GM04504 (cell line): ENCODE measurements around the gene BTBD2.

ENCODE experiments used
- DNase-seq: peaks from one replicate; pipeline ENCODE4 v3.0.0-alpha.2; 2012; ENCODE audit warnings: low read depth

BTBD2 gene

DNA sequence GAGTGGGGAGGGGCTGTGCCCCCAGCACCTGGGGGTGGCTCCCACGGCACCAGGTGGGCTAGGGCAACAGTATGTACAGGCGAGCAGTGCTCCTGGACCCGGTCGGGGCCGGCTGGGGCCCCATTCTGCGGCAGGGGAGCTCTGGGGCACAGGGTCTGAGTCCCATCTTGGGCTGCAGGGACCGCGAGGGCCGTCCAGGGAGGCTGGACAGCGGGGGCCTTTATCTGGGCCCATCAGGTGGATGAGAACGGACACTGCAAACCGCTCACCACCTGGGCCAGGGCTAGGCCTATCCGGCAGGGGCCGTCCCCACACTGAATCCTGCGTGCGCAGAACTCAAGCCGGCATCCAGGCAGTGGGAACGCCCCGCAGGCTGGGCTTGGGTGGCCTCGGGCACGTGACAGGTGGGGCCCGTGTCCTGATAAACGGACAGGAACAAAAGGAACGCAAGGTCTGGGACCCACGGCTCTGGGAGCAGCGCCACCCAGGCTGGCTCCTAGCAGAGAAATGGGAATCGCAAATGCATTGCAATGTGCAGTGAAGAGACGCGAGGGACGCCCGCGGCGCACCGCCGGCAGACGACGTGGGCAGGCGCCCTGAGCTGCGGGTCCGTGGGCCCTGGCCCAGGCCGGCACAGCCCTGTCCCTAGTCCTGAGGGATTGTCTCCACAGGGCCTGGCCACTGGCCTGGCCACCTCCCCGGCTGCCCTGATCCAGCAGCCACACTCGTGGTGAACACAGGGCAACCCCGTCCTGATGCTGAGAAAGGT lies 29.7 kb downstream of the BTBD2 start:
- no peak for DNase-seq

DNA sequence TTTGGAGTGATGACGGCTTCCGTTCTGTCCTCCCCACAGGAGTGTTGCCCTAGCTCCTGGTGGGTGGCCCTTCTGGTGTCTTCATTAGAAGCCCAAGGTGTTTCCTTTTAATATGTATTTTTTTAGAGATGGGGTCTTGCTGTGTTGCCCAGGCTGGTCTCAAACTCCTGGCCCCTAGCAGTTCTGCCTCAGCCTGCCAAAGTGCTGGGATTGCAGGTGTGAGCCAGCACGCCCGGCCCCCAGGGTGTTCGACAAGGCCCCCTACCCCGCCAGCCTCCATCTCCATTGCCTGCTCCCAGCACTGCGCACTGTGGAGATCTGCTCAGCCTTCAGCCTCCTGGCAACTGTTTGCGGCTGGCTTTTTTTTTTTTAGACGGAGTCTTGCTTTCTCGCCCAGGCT lies 31.2 kb downstream of the BTBD2 start:
- no peak for DNase-seq

DNA sequence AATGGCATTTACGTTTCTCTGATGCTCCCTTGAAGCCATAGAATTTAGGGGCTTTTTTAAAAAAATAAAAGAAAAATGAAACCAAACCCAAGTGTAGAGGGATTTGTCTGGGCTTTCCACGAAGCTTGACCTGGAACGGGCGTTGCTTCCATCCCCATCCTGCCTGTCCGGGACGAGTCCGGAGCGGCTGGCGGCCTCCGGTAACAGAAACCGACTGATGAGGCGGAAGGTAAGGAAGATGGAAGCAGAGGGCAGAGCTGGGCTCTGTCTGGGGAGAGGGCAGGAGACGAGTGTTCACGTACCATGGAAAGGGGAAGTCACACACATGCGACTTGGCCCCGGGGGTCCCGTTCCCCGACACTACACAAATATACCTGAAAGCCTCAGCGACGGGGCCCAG lies 34.3 kb downstream of the BTBD2 start:
- DNase-seq: no peak

DNA sequence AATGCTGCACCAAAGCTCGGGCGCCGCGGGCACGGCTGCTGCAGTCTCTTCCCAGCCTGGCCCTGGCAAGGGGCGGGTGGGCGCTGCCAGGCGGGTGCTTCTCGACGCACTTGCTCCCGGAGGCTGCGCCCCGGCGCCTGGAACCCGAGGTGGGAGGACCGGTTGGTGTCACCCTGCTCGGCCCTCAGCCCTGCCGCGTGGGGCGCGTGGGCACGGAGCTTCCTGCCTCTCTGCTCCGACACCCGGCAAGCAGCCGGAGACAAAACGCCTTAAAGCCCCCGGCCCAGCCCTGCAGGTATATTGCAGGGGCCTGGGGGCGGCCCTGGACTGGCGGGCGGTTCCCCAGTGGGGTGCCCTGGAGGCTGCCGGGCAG lies 34.7 kb downstream of the BTBD2 start:
- DNase-seq: no peak

DNA sequence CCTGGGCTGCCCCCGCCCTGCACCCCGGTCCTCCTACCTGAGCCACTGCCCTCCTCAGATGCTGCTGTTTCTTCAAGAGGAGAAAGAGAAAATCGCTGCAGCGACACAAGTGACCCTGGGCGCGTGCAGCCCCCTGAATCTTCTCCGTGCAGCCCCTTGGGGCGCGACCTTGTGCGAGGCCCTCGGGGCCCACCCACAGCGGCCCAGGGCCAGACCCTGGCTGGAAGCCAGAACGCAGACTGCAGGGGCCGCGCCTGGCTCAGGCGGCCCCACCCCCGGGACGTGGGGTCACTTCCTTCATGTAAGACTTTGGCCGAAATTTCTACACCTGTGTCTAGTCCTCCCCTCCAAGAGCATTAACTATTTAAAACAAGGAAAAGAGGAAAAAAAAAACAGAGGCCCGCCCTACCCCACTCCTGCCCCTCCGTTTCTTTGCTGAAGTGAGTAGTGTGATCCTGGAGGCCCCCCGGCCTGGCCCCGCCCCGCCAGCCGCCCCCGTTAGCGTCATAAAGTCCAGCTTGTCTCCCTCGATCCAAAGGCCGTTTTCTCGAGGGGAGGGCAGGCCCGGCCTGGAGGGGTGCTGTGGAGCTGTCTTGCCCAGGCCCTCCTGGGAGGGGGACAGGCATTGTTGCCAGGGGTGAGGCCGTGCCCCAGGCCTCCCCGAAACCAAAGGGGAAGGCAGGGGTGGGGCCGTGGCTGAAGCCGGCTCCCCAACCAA lies 35.3 kb downstream of the BTBD2 start:
- no peak for DNase-seq

DNA sequence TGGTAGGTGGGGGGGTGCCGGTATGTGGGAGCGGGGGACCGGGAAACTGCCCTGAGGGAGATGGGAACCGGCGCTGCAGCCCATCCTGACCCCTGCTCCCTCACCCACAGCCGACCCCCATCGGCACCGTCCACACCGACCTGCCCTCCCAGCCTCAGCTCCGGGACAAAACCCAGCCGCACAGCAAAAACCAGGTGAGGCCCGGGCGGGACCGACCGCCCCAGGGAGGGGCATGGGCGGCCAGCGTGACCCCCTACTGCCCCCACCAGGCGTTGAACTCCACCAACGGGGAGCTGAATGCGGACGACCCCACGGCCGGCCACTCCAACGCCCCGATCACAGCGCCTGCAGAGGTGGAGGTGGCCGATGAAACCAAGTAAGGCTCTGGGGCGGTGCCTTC lies 35.9 kb downstream of the BTBD2 start:
- DNase-seq: no peak

DNA sequence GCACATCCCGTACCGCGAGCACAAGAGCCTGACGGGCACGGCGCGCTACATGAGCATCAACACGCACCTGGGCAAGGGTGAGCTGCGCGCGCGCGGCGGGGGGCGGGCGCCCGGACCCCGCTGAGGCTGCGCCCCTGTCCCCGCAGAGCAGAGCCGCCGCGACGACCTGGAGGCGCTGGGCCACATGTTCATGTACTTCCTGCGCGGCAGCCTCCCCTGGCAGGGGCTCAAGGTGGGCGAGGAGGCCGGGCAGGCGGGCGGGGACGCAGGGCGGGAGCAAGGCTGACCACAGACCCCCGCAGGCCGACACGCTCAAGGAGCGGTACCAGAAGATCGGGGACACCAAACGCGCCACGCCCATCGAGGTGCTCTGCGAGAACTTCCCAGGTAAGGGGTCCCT lies 36.5 kb downstream of the BTBD2 start:
- DNase-seq: no peak

DNA sequence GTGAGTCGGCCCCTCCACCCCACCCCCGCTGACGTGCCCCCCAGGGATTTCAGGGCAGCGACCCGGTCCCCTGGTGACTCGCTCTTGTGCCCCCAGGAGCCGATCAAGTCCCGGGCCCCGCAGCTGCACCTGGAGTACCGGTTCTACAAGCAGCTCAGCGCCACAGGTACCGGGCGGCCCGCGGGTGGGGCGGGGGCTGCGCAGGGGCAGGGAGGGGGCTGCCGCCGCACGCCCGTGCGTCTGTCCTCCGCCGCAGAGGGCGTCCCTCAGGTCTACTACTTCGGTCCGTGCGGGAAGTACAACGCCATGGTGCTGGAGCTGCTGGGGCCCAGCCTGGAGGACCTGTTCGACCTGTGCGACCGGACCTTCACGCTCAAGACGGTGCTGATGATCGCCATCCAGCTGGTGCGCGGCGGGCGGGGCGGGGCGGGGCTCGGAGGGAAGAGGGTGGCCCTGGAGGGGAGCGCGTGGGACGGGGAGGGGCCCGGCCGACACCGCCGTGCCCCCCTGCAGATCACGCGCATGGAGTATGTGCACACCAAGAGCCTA lies 37.1 kb downstream of the BTBD2 start:
- DNase-seq: no peak

DNA sequence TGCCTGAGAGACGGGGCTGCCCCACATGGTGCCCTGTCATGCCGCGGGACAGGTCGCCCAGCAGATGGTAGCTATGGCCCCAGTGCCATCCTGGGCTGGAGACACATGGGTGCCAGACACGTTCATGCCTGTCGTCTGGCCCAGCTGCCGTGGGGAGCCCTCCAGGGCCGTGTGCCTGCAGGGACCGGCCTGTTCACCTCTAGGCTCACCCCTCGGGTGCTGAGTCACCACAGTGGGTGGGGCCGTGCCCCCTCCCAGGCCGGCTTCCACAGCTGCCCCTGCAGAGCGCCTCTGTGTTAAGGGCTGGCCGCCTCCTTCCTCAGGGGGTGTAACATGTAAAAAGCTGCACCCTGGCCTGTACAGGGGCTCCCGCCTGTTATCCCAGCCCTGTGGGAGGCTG lies 38.4 kb downstream of the BTBD2 start:
- no peak for DNase-seq

DNA sequence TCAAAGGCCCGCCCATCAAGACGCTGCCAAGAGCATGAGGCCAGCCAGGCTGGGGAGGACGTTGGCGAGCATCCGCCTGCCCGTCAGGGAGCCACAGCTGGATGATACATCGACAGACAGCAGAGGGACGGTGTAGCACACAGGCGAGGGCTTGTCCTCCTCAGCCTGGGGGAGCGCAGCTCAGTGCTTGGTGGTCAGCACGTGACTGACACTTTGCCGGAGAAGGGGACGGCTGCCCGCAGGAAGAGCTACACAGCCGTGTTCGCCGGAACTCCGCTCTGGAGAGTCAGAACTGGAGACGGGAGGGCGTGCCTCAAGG lies 40.4 kb downstream of the BTBD2 start:
- no peak for DNase-seq

DNA sequence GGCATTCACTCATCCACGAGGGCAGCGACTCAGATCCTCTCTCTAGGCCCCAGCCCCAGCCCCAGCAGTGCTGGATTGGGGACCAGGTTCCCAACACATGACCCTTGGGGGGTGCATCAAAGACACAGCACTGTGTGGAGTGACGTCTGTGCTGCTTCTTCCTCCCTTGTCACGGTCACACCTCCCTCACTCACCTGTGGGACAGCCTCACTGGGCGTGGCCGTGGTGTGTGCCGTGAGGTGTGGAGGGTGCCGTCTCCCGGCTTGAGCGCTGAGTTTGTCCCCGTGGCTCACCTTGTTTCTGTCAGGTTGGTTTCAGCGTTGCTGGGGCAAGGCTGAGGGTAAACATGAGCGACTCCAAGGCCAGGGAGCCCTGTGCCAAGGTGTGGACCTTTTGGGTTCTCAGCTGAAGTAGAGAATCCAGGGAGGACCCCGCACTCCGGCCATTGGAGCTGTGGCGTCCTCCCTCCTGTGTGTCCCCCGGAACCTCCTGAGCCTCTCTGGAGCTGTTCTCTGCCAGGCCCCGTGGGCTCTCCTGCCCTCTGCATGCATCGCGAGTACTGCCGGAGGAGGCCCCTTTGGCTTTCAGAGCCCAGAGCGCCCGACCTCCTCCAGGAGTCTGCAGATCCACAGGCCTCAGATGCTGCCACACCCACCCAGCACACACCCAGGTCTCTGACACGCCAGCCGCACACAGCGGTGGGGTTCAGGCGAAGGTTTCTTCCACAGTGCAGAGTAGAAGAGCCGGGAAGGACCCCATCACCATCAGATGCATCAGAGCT lies 40.9 kb downstream of the BTBD2 start:
- DNase-seq: no peak

DNA sequence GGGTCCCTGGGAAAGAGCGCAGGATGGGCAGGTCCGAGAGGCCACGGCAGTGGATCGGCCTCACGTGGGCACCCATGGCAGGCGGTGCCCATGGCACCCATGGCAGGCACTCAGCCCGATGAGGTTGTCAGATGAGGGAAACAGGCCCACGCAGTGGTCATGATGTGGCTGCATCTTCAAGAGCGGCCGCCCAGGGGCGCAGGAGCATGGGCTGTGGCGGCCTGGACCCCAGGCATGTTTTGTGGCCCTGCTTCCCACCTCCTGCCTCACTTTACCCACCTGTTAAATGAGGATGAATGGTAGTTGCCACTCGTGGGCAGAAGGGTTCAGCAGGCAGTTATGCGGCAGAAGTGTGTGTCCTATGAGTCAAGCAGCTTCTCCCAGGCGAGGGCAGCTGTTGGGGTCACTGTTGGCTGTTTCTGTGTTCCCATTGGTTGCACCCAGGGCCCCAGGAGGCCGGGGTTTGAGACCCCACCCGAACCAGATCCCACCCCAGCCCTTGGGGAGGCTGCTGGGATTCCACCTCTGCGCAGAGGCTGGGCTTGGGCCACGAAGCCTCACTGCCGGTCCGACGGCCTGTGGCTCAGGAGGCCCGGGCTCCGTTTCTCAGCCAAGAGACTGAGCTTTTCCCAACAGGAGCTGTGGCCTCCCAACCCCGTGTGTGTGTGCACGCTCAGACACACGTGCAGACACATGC lies 44.6 kb downstream of the BTBD2 start:
- DNase-seq: no peak

DNA sequence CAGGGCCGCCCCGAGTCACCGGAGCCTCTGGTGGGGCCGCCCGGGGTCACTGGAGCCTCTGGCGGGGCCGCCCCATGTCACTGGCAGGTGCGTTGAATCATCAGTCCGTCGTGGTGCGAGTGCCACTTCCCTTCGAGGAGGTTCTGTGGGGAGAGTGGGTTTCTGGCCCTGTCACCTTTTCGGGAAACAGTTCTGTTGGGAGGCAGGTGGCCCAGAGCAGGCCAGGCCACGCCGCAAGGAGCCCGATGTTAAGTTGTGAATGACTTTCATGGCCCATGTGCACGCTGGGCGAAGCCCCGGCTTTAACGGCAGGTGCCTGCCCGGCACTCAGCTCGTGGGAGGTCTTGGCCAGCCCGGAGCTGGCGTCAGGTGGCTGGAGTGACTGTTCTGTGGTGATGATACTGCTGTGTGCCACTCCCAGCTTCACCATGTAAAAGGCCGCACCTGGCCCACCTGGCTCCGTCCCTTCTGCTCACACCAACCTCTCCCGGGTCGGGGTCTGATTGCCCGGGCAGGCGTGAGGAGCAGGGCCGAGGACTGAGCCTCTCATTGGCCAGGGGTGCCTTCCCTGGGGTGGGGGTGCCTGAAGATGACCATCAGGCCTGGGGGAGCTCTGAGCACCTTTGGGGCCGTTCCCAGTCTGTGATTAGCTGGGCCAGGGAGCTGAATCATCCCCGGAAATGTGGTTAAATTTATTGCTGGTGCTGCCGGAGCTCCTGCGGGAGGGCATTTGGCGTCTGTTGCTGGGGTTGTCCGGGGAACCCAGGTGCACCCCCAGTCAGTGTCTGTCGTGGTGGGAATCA lies 45.3 kb downstream of the BTBD2 start:
- no peak for DNase-seq

DNA sequence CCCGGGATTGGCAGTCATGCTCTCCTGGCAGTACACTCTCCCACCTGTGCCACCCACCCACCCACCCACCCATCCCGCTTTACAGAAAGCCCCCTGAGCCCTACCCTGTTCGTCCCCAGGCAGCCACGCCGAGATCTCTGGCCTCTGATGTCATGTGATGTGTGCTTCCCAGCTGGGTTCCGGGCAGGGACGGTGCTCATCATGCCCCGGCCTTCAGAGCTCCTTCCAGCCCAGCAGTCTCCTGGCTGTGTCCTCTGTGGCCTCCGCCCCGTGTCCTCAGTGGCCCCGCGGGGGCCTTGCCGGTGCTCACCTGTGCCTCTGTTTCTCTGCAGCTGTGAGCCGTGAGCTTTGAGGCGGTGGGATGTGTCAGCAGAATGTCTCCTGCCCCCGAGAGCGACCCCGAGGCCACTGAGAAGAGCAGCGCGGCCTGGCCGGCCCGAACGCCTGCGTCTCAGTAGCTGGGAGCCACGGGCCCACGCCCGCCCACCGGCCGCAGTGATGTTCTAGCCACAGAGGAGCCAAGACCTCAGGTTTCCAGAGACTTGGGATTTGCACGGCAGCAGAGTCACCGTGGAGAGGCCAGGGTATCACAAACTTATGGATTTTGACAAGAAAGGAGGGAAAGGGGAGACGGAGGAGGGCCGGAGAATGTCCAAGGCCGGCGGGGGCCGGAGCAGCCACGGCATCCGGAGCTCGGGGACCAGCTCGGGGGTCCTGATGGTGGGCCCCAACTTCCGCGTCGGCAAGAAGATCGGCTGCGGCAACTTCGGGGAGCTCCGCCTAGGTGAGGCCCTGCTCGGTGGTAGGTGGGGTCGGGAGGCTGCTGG lies 46.1 kb downstream of the BTBD2 start:
- no peak for DNase-seq

DNA sequence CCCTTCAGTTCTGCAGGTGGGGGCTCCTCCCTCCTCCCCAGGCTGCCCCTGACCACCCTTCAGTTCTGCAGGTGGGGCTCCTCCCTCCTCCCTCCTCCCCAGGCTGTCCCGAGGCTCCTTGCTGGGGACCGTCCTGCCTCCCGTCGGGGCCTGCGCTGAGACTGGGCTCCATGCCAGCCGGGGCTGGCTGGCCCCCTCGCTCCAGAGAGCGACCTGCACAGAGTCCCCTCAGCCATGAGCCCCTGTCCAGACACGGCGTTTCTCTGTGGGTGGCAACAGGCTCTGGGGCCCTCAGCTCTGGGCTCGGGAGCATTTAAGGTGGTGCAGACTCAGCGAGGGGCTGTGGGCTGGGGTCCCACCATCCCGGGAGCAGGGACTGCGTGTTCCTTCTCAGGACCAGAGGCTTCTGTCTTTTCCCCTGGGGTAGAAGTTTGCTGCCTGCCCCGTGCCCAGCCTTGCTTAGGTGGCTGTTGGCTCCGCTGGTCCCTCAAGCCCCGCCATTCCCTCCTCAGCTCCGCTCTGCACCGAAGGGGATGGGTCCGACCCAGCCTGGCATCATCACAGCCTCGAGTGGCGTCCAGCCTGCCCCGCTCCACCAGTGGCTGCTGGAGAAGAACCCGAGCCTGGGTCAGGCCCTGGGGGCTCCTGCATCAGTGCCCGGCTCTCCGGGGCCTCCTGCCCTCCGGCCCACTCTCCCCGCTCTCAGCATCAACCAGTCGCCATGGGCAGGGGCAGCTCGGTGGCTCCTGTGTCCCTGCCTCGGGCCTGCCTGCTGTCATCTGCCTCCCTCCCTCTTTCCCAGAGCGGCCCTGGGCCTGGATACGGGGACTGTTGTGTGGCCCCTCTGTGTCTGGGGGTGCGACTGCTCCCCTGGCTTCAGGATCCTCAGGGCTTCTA lies 47.0 kb downstream of the BTBD2 start:
- no peak for DNase-seq

DNA sequence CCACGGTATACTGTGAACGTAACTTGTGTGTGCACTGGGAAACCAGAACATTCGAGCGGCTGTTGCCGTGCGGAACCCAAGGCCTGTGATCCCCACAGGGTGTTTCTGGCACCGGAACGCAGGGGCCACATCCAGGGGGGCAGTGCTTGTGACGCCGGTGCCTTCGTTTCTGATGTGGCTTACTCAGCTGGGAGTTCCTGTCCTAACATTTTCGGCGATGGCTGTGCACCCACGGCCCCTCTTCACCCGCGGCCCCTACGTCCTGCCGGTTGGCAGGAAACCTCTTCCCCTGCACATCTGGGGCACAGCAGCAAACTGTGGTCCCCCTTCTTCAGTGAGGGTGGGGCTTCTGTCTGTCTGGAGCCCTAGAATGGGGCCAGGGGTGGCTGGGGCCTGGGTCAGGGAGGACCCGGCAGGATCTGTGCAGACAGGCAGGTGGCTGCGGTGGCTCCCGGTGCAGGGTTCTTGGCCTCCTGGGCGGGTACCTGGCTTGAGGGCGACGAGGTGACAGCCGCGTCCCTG lies 48.4 kb downstream of the BTBD2 start:
- no peak for DNase-seq

DNA sequence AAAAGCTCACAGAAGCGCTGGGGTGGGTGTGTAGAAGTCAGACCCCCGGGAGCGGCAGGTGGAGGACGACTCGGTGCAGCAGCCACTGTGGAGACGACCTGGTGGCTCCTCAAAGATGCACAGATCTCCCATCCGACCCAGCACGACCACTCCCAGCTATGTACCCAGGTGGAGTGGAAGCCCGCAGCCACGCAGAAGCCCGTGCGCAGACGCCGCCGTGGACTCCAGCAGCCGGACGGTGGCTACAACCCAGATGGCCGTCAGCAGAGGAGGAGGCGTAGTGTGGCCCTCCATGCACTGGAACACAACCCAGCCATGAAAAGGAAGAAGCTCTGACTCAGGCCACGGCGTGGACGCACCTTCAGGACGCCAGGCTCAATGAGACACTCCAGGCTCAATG lies 52.8 kb downstream of the BTBD2 start:
- no peak for DNase-seq

DNA sequence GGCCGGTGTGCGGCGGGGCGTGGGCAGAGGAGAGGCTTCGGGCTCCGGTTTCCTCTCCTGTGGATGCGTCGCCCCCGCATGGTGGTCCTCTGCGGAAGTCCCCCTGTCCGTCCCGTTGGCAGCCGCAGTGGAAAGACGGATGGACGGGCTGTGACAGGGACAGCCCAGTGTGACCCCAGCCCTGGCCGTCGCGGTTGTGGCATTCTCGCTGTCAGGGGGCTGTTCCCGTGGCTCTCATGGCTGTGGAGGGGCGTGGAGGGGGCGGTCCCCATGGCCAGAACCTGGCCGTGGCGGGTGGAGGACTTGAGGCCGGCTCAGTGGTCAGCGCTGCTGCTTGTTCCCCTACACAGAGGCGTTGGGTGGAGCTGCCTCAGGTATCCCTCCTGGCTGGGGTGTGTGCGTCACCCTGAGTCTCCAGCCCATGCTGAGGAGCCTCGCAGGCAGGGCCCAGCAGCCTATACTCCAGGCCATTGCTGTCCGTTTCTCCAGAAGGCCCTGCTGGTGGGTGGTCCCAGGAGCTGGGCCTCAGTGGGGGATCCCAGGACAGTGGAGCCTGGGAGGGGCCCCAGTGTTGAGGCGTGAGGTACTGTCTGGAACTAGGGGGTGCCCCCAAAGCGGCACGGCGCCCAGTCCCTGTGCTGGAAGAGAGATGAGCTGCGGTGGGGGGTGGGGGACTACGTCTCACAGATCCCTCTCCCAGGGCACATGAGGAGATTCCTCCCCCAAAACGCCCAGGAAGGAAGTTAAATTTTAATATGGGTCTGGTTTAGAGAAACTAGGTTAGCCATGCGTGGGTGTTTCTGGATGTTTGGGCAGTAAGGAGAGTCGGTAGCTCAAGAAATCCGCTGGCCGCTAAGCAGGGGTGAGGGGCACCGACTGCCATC lies 54.3 kb downstream of the BTBD2 start:
- DNase-seq: no peak
